ENCODE results near the gene FAM50B. TPM values are rescaled to one million over a fixed set of nuclear protein-coding genes. Genes with fewer than 3 reads are reported as not detected.

The FAM50B gene
- total RNA-seq, 4 donors from 2014 or later, result 4.4 to 19.6 (median 15.3) TPM

DNA sequence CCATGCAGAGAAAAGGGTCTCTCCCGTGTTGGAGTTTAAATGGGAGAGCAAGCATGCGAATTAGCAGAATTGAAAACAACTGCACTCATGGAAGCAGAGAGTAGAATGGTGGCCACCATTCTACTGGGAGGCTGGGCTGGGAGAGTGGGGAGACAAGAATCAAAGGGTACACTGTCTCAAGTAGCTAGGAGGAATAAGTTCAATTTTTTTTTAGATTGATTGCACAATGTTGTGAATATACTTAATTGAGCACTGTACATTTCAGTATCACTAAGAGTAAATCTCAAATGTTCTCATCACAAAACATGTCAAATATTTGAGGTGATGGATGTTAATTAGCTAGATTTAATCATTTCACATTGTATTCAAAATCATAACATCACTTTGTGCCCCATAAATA, 34.6 kb upstream of the FAM50B start:
- DNase-seq (no peak), ATAC-seq (no peak)
- Histone ChIP-seq H3K27ac (no peak overlapping the region), H3K27me3 (no peaks in the 10 kb centered on the region), H3K4me3 (no peak overlapping the region), H3K36me3 (no peaks in the 10 kb centered on the region), H3K9me3 (no peaks in the 10 kb centered on the region), H3K4me1 (peaks cover 14 to 16% of the 10 kb centered on the region in 2 donors)
- in situ Hi-C loops (cut with MboI; ENCODE audit: low sequenced_read_pairs in 4 of 4), result no loop called here
- intact Hi-C loops (cut with DNase I; ENCODE audit: low total_unique reads), result no loop called here
- TF ChIP-seq, protein P1, sequence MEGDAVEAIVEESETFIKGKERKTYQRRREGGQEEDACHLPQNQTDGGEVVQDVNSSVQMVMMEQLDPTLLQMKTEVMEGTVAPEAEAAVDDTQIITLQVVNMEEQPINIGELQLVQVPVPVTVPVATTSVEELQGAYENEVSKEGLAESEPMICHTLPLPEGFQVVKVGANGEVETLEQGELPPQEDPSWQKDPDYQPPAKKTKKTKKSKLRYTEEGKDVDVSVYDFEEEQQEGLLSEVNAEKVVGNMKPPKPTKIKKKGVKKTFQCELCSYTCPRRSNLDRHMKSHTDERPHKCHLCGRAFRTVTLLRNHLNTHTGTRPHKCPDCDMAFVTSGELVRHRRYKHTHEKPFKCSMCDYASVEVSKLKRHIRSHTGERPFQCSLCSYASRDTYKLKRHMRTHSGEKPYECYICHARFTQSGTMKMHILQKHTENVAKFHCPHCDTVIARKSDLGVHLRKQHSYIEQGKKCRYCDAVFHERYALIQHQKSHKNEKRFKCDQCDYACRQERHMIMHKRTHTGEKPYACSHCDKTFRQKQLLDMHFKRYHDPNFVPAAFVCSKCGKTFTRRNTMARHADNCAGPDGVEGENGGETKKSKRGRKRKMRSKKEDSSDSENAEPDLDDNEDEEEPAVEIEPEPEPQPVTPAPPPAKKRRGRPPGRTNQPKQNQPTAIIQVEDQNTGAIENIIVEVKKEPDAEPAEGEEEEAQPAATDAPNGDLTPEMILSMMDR (IDR thresholded peaks at IDR 0.05 in 4 of 5, conservative IDR thresholded peaks at IDR 0.05 in 1 of 5), result no peak
- TF ChIP-seq POLR2A (IDR thresholded peaks at IDR 0.05), result no peak

DNA sequence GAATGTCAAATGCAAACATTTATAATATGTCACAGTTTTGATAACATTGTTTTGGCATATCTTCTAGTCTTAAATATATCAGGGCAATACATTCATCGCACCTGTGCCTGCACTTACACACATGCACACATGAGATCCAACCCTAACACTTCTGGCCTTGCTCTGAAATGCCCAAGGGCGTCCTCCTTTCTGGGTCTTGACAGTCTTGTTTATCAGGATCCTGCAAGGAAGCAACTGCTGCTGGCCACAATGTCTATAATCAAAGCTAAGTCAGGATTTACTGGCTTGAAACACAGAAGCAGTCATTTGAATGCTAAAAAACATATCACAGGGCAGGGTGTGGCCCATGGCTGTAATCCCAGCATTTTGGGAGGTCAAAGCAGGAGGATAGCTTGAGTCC, 32.9 kb upstream of the FAM50B start:
- Histone ChIP-seq H3K27ac (no peak overlapping the region), H3K36me3 (no peaks in the 10 kb centered on the region), H3K4me3 (no peak overlapping the region), H3K27me3 (no peaks in the 10 kb centered on the region), H3K9me3 (no peaks in the 10 kb centered on the region), H3K4me1 (peaks cover 14 to 21% of the 10 kb centered on the region in 2 donors)
- no peak for ATAC-seq
- DNase-seq, result no peak
- TF ChIP-seq POLR2A (IDR thresholded peaks at IDR 0.05), result no peak
- TF ChIP-seq, protein P1 (IDR thresholded peaks at IDR 0.05 in 4 of 5, conservative IDR thresholded peaks at IDR 0.05 in 1 of 5), result no peak
- in situ Hi-C loops (cut with MboI; ENCODE audit: low sequenced_read_pairs in 4 of 4), result no loop called here
- intact Hi-C loops (cut with DNase I; ENCODE audit: low total_unique reads), result no loop called here

DNA sequence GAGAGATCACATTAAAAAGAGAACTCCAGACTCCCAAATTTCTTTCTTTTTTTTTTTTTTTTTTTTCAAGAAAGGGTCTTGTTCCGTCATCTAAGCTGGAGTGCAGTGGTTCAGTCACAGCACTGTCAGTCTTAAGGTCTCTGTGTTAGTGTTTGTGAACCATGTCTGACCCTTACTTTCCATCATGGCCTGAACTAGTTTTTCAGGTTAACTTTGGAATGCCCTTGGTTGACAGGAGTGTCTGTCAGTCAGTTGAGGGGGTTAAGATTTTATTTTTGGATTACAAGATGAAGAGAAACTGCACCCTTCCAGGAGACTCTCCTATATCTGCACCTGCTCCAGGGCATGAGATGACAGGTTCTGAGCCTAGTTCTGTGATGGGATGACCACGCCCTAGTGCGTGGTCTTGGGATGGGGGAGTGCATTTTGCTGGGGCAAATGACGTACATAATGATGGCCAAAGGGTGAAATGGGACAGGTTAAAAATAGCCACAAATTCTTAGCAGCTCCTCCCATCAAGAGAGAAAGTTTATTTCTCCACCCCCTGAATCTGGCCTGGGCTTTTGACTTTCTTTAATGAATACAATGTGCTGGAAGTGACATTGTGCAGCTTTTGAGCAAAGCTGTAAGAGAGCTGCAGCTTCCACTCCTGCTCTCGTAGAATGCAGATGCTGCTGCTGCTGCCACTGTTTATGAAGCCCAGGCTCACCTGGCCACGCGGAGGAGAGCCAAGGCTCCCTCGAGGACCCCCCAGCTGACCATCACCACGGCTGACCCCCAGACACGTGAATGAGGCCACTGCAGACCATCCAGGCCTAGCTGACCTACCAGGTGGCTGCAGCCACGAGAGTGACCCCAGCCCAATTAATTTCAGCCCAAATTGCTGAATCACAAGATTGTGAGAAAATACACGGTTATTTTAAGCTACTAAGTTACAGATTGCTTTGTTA, 29.7 kb upstream of the FAM50B start:
- DNase-seq (no peak), ATAC-seq (no peak)
- Histone ChIP-seq H3K9me3 (no peaks in the 10 kb centered on the region), H3K4me3 (no peak overlapping the region), H3K36me3 (no peaks in the 10 kb centered on the region), H3K27me3 (no peaks in the 10 kb centered on the region), H3K4me1 (peaks cover 0 to 9% of the 10 kb centered on the region in 2 donors), H3K27ac (no peak overlapping the region)
- in situ Hi-C loops (cut with MboI; ENCODE audit: low sequenced_read_pairs in 4 of 4), result no loop called here
- TF ChIP-seq, protein P1 (IDR thresholded peaks at IDR 0.05 in 4 of 5, conservative IDR thresholded peaks at IDR 0.05 in 1 of 5), result no peak
- TF ChIP-seq POLR2A (IDR thresholded peaks at IDR 0.05), result no peak
- intact Hi-C loops (cut with DNase I; ENCODE audit: low total_unique reads), result no loop called here

DNA sequence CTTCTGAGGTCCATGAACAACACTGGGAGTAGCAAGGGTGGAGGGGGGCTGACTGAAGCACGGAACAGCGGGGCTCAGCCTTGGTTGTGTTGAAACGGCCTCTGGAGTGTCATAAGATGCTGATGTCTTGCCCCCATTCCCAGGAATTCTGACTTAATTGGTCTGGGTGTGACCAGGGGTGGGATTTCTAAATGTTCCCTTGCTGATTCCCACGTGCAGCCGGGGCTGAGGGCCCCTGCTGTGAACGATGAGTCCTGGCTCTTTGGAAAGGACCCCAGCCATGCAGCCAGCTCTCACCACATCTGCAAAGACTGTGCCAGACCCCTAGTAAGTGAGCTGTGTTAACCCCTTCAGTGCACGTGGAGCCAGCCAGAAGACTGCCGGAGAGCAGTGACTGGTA, 28.6 kb upstream of the FAM50B start:
- DNase-seq (no peak), ATAC-seq (peak in 1 of 2 donors; percentile 28)
- TF ChIP-seq POLR2A (IDR thresholded peaks at IDR 0.05), result no peak
- TF ChIP-seq, protein P1 (IDR thresholded peaks at IDR 0.05 in 4 of 5, conservative IDR thresholded peaks at IDR 0.05 in 1 of 5), result no peak
- Histone ChIP-seq H3K27me3 (no peaks in the 10 kb centered on the region), H3K27ac (no peak overlapping the region), H3K36me3 (no peaks in the 10 kb centered on the region), H3K4me1 (peaks cover 10 to 20% of the 10 kb centered on the region in 2 donors), H3K9me3 (no peaks in the 10 kb centered on the region), H3K4me3 (no peak overlapping the region)
- in situ Hi-C loops (cut with MboI; ENCODE audit: low sequenced_read_pairs in 4 of 4), result no loop called here
- intact Hi-C loops (cut with DNase I; ENCODE audit: low total_unique reads), result no loop called here

Measured in gastrocnemius medialis (tissue), 4 donors.